ENCODE results near the gene MSH6.
"Not testable (repeated sequence)": the region's sequence is repeated elsewhere in the genome, so short reads cannot be mapped to it uniquely, and the experiment has no call there.

The MSH6 gene

DNA sequence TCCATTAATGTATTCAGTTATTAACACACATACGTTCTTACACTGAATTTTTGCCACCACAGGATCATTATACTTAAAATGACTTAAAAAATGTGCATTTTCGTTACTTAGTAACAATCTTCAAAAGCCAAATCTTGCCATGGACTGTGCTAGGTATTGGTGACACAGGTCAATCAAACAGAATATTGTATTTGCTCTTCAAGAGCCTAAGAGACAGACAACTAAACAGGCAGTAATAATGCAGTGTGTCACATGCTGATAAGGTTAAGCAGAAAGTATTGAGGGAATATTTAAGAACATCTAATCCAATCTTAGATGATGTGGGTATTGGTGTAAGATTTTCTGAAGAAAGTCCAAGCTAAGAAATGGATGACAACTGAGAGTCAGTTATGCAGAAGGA is 66.4 kb downstream of the MSH6 start:
- no peak for DNase-seq

DNA sequence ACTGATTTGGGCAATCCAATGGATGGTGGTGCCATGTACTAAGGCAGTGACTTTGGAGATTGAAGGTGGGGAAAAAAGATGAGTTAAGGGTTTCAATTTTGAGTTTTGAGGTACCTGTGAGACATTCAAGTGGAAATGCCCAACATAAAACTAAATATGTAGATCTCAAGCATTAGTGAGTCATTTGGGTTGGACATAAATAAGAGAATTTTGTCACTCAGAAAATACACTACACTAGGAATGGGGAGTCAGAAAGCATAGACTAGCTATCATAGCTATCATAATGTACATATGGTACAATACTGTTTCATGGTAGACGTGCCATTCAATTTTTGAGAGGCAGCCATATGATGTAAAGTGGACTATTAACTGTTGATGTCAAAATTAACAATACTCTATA is 67.3 kb downstream of the MSH6 start:
- no peak for DNase-seq

DNA sequence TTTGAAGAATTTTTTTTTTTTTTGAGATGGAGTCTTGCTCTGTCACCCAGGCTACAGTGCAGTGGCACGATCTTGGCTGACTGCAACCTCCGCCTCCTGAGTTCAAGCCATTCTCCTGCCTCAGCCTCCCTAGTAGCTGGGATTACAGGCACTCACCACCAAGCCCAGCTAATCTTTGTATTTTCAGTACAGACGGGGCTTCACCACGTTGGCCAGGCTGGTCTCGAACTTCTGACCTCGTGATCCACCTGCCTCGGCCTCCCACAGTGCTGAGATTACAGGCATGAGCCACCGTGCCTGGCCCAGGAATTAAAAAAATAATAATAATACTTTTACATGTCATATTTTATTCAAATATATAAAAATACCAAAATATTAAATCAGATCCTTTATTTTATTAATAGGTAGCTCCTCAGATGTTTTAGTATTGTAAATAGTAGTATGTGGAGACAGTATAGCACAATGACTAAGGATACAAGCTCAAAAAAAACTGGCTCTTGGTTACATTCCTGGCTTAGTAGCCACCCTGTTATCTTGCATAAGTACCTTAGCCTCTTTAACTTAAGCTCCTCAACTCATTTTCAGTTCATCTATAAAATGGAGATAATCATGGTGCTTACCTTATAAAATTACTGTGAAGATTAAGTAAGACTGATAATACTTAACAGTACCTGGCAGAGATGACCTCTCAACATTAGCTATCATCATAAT is 70.3 kb downstream of the MSH6 start:
- not testable (repeated sequence) for DNase-seq
